Left cardiac atrium (tissue), 4 donors: ENCODE measurements around the gene RCAN2. TPM values are rescaled to one million over a fixed set of nuclear protein-coding genes. Genes with fewer than 3 reads are reported as not detected.

Source experiments
- ATAC-seq, 2 donors: fragments of 200-7000 bp; cut with Tn5 transposase; one replicate each; pipeline ENCODE4 v1.9.1; 2020; ENCODE audit warnings: mild to moderate bottlenecking in 2 of 2, moderate library complexity in 2 of 2
- DNase-seq: peaks from one replicate; pipeline ENCODE4 v3.0.0-alpha.2; 2020
- intact Hi-C, 2 donors: fragments of 100-400 bp; cut with DNase I; formaldehyde crosslinking; loops; one replicate each; pipeline versions ENCODE4 v1.14.1 to v1.15.1; 2022 to 2023
- total RNA-seq, 2 donors: library from RNA; stranded (reverse); fragmentation: NEBNext Ultra II Directional; extraction: Animal tissue kit (Norgen Biotek cat#: 25700); gene quantifications; one replicate each; pipeline ENCODE4 v1.2.1, GENCODE V29; 2021
- donor health status: DM: no; HTN: yes; CAD: no.
- donor health status: DM: no; HTN: yes; CAD: no; lungs with severe emphysema.
- donor health status: DM: yes; HTN: yes; CAD: no.
- donor health status: Dilated cardiomyopathy.

Gene RCAN2
- total RNA-seq, 2 donors from 2014 or later, result 112 to 152 TPM

GRCh38 chr6:46323966-46324622 lies 167.2 kb downstream of the RCAN2 start:
- ATAC-seq, result no peak
- intact Hi-C loops, result no loop called here
- DNase-seq, result no peak

- intact Hi-C loops, result no loop called here
- ATAC-seq (peak; percentile 44 to 94), DNase-seq (no peak)
These were observed 167.8 kb downstream of the RCAN2 start for GRCh38 chr6:46323312-46323965.

GRCh38 chr6:46320505-46320904 lies 170.7 kb downstream of the RCAN2 start:
- intact Hi-C loops, result no loop called here
- ATAC-seq, result peak in 1 of 2 donors; percentile 16
- DNase-seq, result no peak

- no peak for DNase-seq
- ATAC-seq, result no peak
- intact Hi-C loops, result no loop called here
These were observed 175.7 kb downstream of the RCAN2 start for GRCh38 chr6:46315589-46315988.

GRCh38 chr6:46312654-46313053 lies 178.6 kb downstream of the RCAN2 start:
- intact Hi-C loops, result no loop called here
- DNase-seq, result peak; percentile 30
- peak; percentile 32 to 83 for ATAC-seq

GRCh38 chr6:46310196-46310595 lies 181.1 kb downstream of the RCAN2 start:
- intact Hi-C loops, result no loop called here
- no peak for DNase-seq
- ATAC-seq, result no peak

- no peak for DNase-seq
- no peak for ATAC-seq
- intact Hi-C loops, result no loop called here
These were observed 184.8 kb downstream of the RCAN2 start for GRCh38 chr6:46306431-46306830.

GRCh38 chr6:46305833-46306232 lies 185.4 kb downstream of the RCAN2 start:
- intact Hi-C loops, result no loop called here
- DNase-seq (no peak), ATAC-seq (no peak)

GRCh38 chr6:46305236-46305635 lies 186.0 kb downstream of the RCAN2 start:
- no peak for DNase-seq
- intact Hi-C loops, result no loop called here
- no peak for ATAC-seq

- no peak for DNase-seq
- ATAC-seq, result no peak
- intact Hi-C loops, result no loop called here
These were observed 188.4 kb downstream of the RCAN2 start for GRCh38 chr6:46302816-46303215.

- no peak for DNase-seq
- intact Hi-C loops, result no loop called here
- peak in 1 of 2 donors; percentile 54 for ATAC-seq
These were observed 189.1 kb downstream of the RCAN2 start for GRCh38 chr6:46302176-46302575.

GRCh38 chr6:46299253-46299652 lies 192.0 kb downstream of the RCAN2 start:
- intact Hi-C loops, result no loop called here
- DNase-seq, result no peak
- ATAC-seq, result no peak

GRCh38 chr6:46296586-46296985 lies 194.7 kb downstream of the RCAN2 start:
- DNase-seq (no peak), ATAC-seq (no peak)
- intact Hi-C loops, result no loop called here

GRCh38 chr6:46293641-46294316 lies 197.5 kb downstream of the RCAN2 start:
- no peak for ATAC-seq
- intact Hi-C loops, result no loop called here
- DNase-seq, result no peak

GRCh38 chr6:46291880-46292279 lies 199.4 kb downstream of the RCAN2 start:
- intact Hi-C loops, result no loop called here
- no peak for ATAC-seq
- no peak for DNase-seq

GRCh38 chr6:46291275-46291633 lies 200.0 kb downstream of the RCAN2 start:
- intact Hi-C loops, result no loop called here
- ATAC-seq (no peak), DNase-seq (no peak)

GRCh38 chr6:46290421-46291274 lies 200.6 kb downstream of the RCAN2 start:
- no peak for ATAC-seq
- no peak for DNase-seq
- intact Hi-C loops, result no loop called here

GRCh38 chr6:46289898-46290297 lies 201.4 kb downstream of the RCAN2 start:
- intact Hi-C loops, result no loop called here
- DNase-seq (no peak), ATAC-seq (peak in 1 of 2 donors; percentile 10)

GRCh38 chr6:46288835-46289234 lies 202.4 kb downstream of the RCAN2 start:
- intact Hi-C loops, result no loop called here
- no peak for DNase-seq
- ATAC-seq, result peak in 1 of 2 donors; percentile 58

- intact Hi-C loops, result no loop called here
- DNase-seq (no peak), ATAC-seq (no peak)
These were observed 203.6 kb downstream of the RCAN2 start for GRCh38 chr6:46287681-46288080.
